ENCODE results near the gene DDX23.

DNA sequence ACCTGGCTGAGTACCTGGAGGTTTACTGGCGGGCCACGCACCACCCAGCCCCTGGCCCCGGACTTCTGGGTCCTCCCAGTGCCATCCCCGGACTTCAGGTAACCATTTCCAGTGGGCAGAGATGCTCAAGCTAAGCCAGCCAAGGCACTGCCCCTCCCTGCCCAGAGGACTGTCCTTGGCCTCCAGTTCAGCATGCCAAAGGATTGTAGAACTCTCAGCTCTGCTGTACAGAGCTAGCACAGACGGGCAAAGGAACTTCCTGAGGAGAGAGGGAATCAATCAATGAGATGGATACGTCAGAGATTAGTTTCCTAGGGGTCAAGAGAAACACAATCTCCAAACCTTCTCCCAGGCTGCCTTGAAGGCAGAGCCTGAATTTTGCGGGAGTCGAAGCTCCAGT lies 24.9 kb downstream of the DDX23 start:
- TF ChIP-seq POLR2AphosphoS5 (IDR thresholded peaks at IDR 0.05) (no peak), POLR2A (IDR thresholded peaks at IDR 0.05) (no peak)
- TF ChIP-seq, protein P1, sequence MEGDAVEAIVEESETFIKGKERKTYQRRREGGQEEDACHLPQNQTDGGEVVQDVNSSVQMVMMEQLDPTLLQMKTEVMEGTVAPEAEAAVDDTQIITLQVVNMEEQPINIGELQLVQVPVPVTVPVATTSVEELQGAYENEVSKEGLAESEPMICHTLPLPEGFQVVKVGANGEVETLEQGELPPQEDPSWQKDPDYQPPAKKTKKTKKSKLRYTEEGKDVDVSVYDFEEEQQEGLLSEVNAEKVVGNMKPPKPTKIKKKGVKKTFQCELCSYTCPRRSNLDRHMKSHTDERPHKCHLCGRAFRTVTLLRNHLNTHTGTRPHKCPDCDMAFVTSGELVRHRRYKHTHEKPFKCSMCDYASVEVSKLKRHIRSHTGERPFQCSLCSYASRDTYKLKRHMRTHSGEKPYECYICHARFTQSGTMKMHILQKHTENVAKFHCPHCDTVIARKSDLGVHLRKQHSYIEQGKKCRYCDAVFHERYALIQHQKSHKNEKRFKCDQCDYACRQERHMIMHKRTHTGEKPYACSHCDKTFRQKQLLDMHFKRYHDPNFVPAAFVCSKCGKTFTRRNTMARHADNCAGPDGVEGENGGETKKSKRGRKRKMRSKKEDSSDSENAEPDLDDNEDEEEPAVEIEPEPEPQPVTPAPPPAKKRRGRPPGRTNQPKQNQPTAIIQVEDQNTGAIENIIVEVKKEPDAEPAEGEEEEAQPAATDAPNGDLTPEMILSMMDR (IDR thresholded peaks at IDR 0.05): no peak
